ENCODE data around the gene AGMO. TPM values are rescaled to one million over a fixed set of nuclear protein-coding genes. Genes with fewer than 3 reads are reported as not detected.

The AGMO gene
- polyA plus RNA-seq, 4 donors: 2.5 to 23.0 (median 9.9) TPM

GRCh38 chr7:15176089-15176488 lies 385.7 kb downstream of the AGMO start:
- Histone ChIP-seq H3K36me3 (ENCODE audit: control insufficient read depth in 3 of 3, insufficient read depth in 2 of 3, low read depth in 1 of 3, low read length in 3 of 3) (peaks cover 0 to 1% (median 0%) of the 10 kb centered on the region in 3 donors), H3K9me3 (ENCODE audit: control insufficient read depth in 2 of 2, insufficient read depth in 1 of 2, low read depth in 1 of 2, low read length in 1 of 2) (no peaks in the 10 kb centered on the region), H3K27ac (ENCODE audit: low read depth in 1 of 3, low read length in 2 of 3) (no peak overlapping the region), H3K4me3 (ENCODE audit: low read depth in 1 of 3, low read length in 3 of 3) (no peak overlapping the region), H3K4me1 (ENCODE audit: control insufficient read depth in 3 of 3, insufficient read depth in 2 of 3, low read depth in 1 of 3, low read length in 2 of 3) (no peaks in the 10 kb centered on the region), H3K27me3 (ENCODE audit: control insufficient read depth in 3 of 3, insufficient read depth in 3 of 3, low read length in 3 of 3) (no peaks in the 10 kb centered on the region)
- no peak for FAIRE-seq
- whole genome bisulfite sequencing, 3 donors: 26 to 54% (median 53%) methylated on average over 4 of the region's 4 CpGs
- no peak for DNase-seq

- 50 to 63% (median 52%) methylated on average over 1 of the region's 1 CpG for WGBS, 3 donors
- Histone ChIP-seq H3K27ac (ENCODE audit: low read depth in 1 of 3, low read length in 2 of 3) (no peak overlapping the region), H3K27me3 (ENCODE audit: control insufficient read depth in 3 of 3, insufficient read depth in 3 of 3, low read length in 3 of 3) (no peaks in the 10 kb centered on the region), H3K4me1 (ENCODE audit: control insufficient read depth in 3 of 3, insufficient read depth in 2 of 3, low read depth in 1 of 3, low read length in 2 of 3) (no peaks in the 10 kb centered on the region), H3K36me3 (ENCODE audit: control insufficient read depth in 3 of 3, insufficient read depth in 2 of 3, low read depth in 1 of 3, low read length in 3 of 3) (peaks cover 0 to 1% (median 0%) of the 10 kb centered on the region in 3 donors), H3K9me3 (ENCODE audit: control insufficient read depth in 2 of 2, insufficient read depth in 1 of 2, low read depth in 1 of 2, low read length in 1 of 2) (no peaks in the 10 kb centered on the region), H3K4me3 (ENCODE audit: low read depth in 1 of 3, low read length in 3 of 3) (no peak overlapping the region)
- FAIRE-seq: no peak
- no peak for DNase-seq
These were observed 386.7 kb downstream of the AGMO start for GRCh38 chr7:15175152-15175551.

GRCh38 chr7:15174485-15174884 lies 387.3 kb downstream of the AGMO start:
- H3K27ac ChIP-seq (ENCODE audit: low read depth in 1 of 3, low read length in 2 of 3): no peak overlapping the region
- no peaks in the 10 kb centered on the region for H3K9me3 ChIP-seq (ENCODE audit: control insufficient read depth in 2 of 2, insufficient read depth in 1 of 2, low read depth in 1 of 2, low read length in 1 of 2)
- no peak for FAIRE-seq

GRCh38 chr7:15168489-15168888 lies 393.3 kb downstream of the AGMO start:
- Histone ChIP-seq H3K4me1 (ENCODE audit: control insufficient read depth in 3 of 3, insufficient read depth in 2 of 3, low read depth in 1 of 3, low read length in 2 of 3) (no peaks in the 10 kb centered on the region), H3K4me3 (ENCODE audit: low read depth in 1 of 3, low read length in 3 of 3) (no peak overlapping the region)

More at GRCh38 chr7:15174485-15174884, 387.3 kb downstream of the AGMO start:
- 18 to 58% (median 23%) methylated on average over 1 of the region's 1 CpG for WGBS, 3 donors
- no peak overlapping the region for H3K4me3 ChIP-seq (ENCODE audit: low read depth in 1 of 3, low read length in 3 of 3)
- peaks cover 0 to 1% (median 0%) of the 10 kb centered on the region in 3 donors for H3K36me3 ChIP-seq (ENCODE audit: control insufficient read depth in 3 of 3, insufficient read depth in 2 of 3, low read depth in 1 of 3, low read length in 3 of 3)
- DNase-seq: no peak
- no peaks in the 10 kb centered on the region for H3K27me3 ChIP-seq (ENCODE audit: control insufficient read depth in 3 of 3, insufficient read depth in 3 of 3, low read length in 3 of 3)
- no peaks in the 10 kb centered on the region for H3K4me1 ChIP-seq (ENCODE audit: control insufficient read depth in 3 of 3, insufficient read depth in 2 of 3, low read depth in 1 of 3, low read length in 2 of 3)

GRCh38 chr7:15167912-15168311 lies 393.9 kb downstream of the AGMO start:
- DNase-seq: peak; percentile 3 to 60

More at GRCh38 chr7:15168489-15168888, 393.3 kb downstream of the AGMO start:
- Histone ChIP-seq H3K27me3 (ENCODE audit: control insufficient read depth in 3 of 3, insufficient read depth in 3 of 3, low read length in 3 of 3) (no peaks in the 10 kb centered on the region), H3K9me3 (ENCODE audit: control insufficient read depth in 2 of 2, insufficient read depth in 1 of 2, low read depth in 1 of 2, low read length in 1 of 2) (no peaks in the 10 kb centered on the region), H3K27ac (ENCODE audit: low read depth in 1 of 3, low read length in 2 of 3) (no peak overlapping the region), H3K36me3 (ENCODE audit: control insufficient read depth in 3 of 3, insufficient read depth in 2 of 3, low read depth in 1 of 3, low read length in 3 of 3) (no peaks in the 10 kb centered on the region)
- 36 to 60% (median 54%) methylated on average over 4 of the region's 4 CpGs for WGBS, 3 donors
- DNase-seq: no peak
- FAIRE-seq: no peak

GRCh38 chr7:15166620-15167019 lies 395.2 kb downstream of the AGMO start:
- Histone ChIP-seq H3K4me3 (ENCODE audit: low read depth in 1 of 3, low read length in 3 of 3) (no peak overlapping the region), H3K27ac (ENCODE audit: low read depth in 1 of 3, low read length in 2 of 3) (no peak overlapping the region), H3K27me3 (ENCODE audit: control insufficient read depth in 3 of 3, insufficient read depth in 3 of 3, low read length in 3 of 3) (no peaks in the 10 kb centered on the region), H3K9me3 (ENCODE audit: control insufficient read depth in 2 of 2, insufficient read depth in 1 of 2, low read depth in 1 of 2, low read length in 1 of 2) (no peaks in the 10 kb centered on the region), H3K36me3 (ENCODE audit: control insufficient read depth in 3 of 3, insufficient read depth in 2 of 3, low read depth in 1 of 3, low read length in 3 of 3) (no peaks in the 10 kb centered on the region), H3K4me1 (ENCODE audit: control insufficient read depth in 3 of 3, insufficient read depth in 2 of 3, low read depth in 1 of 3, low read length in 2 of 3) (no peaks in the 10 kb centered on the region)
- FAIRE-seq (no peak), DNase-seq (no peak)
- 79 to 96% (median 90%) methylated on average over 1 of the region's 1 CpG for WGBS, 3 donors

More at GRCh38 chr7:15167912-15168311, 393.9 kb downstream of the AGMO start:
- Histone ChIP-seq H3K36me3 (ENCODE audit: control insufficient read depth in 3 of 3, insufficient read depth in 2 of 3, low read depth in 1 of 3, low read length in 3 of 3) (no peaks in the 10 kb centered on the region), H3K27me3 (ENCODE audit: control insufficient read depth in 3 of 3, insufficient read depth in 3 of 3, low read length in 3 of 3) (no peaks in the 10 kb centered on the region), H3K27ac (ENCODE audit: low read depth in 1 of 3, low read length in 2 of 3) (no peak overlapping the region), H3K9me3 (ENCODE audit: control insufficient read depth in 2 of 2, insufficient read depth in 1 of 2, low read depth in 1 of 2, low read length in 1 of 2) (no peaks in the 10 kb centered on the region), H3K4me3 (ENCODE audit: low read depth in 1 of 3, low read length in 3 of 3) (no peak overlapping the region), H3K4me1 (ENCODE audit: control insufficient read depth in 3 of 3, insufficient read depth in 2 of 3, low read depth in 1 of 3, low read length in 2 of 3) (no peaks in the 10 kb centered on the region)
- FAIRE-seq: no peak
- 25 to 72% (median 48%) methylated on average over 3 of the region's 3 CpGs for WGBS, 3 donors

- no peaks in the 10 kb centered on the region for H3K4me1 ChIP-seq (ENCODE audit: control insufficient read depth in 3 of 3, insufficient read depth in 2 of 3, low read depth in 1 of 3, low read length in 2 of 3)
- H3K4me3 ChIP-seq (ENCODE audit: low read depth in 1 of 3, low read length in 3 of 3): no peak overlapping the region
- no peaks in the 10 kb centered on the region for H3K27me3 ChIP-seq (ENCODE audit: control insufficient read depth in 3 of 3, insufficient read depth in 3 of 3, low read length in 3 of 3)
- no peaks in the 10 kb centered on the region for H3K36me3 ChIP-seq (ENCODE audit: control insufficient read depth in 3 of 3, insufficient read depth in 2 of 3, low read depth in 1 of 3, low read length in 3 of 3)
- no peaks in the 10 kb centered on the region for H3K9me3 ChIP-seq (ENCODE audit: control insufficient read depth in 2 of 2, insufficient read depth in 1 of 2, low read depth in 1 of 2, low read length in 1 of 2)
- FAIRE-seq: no peak
- DNase-seq: no peak
- 29 to 58% (median 41%) methylated on average over 1 of the region's 1 CpG for WGBS, 3 donors
- no peak overlapping the region for H3K27ac ChIP-seq (ENCODE audit: low read depth in 1 of 3, low read length in 2 of 3)
These were observed 402.6 kb downstream of the AGMO start for GRCh38 chr7:15159261-15159660.

GRCh38 chr7:15158141-15158810 lies 403.5 kb downstream of the AGMO start:
- no peaks in the 10 kb centered on the region for H3K36me3 ChIP-seq (ENCODE audit: control insufficient read depth in 3 of 3, insufficient read depth in 2 of 3, low read depth in 1 of 3, low read length in 3 of 3)
- DNase-seq: no peak
- H3K27ac ChIP-seq (ENCODE audit: low read depth in 1 of 3, low read length in 2 of 3): no peak overlapping the region
- no peaks in the 10 kb centered on the region for H3K27me3 ChIP-seq (ENCODE audit: control insufficient read depth in 3 of 3, insufficient read depth in 3 of 3, low read length in 3 of 3)
- H3K9me3 ChIP-seq (ENCODE audit: control insufficient read depth in 2 of 2, insufficient read depth in 1 of 2, low read depth in 1 of 2, low read length in 1 of 2): no peaks in the 10 kb centered on the region
- WGBS, 3 donors: 34 to 44% (median 43%) methylated on average over 3 of the region's 3 CpGs
- H3K4me1 ChIP-seq (ENCODE audit: control insufficient read depth in 3 of 3, insufficient read depth in 2 of 3, low read depth in 1 of 3, low read length in 2 of 3): no peaks in the 10 kb centered on the region
- no peak for FAIRE-seq
- H3K4me3 ChIP-seq (ENCODE audit: low read depth in 1 of 3, low read length in 3 of 3): no peak overlapping the region

Measured in small intestine (tissue), 7 donors.